Spinal cord (tissue), 10 donors: ENCODE results near the gene NPHP4. TPM values are rescaled to one million over a fixed set of nuclear protein-coding genes. Genes with fewer than 3 reads are reported as not detected.

Experiments used
- DNase-seq, 6 donors: peaks; one replicate each; pipeline versions ENCODE4 v3.0.0 to v3.0.0-alpha.2; 2013 to 2015; ENCODE audit warnings: low spot score in 6 of 6, low read depth in 4 of 6
- H3K27ac ChIP-seq: one replicate; pipeline ENCODE4 v1.5.1; 2013; ENCODE audit warnings: low read depth, low read length, control low read depth
- H3K27me3 ChIP-seq: one replicate; pipeline ENCODE4 v1.6.1; 2013; ENCODE audit warnings: low read length; ENCODE audit not compliant: control insufficient read depth, insufficient read depth
- H3K36me3 ChIP-seq: one replicate; pipeline ENCODE4 v1.6.1; 2013; ENCODE audit warnings: low read length; ENCODE audit not compliant: control insufficient read depth, insufficient read depth
- H3K4me1 ChIP-seq: one replicate; pipeline ENCODE4 v1.6.1; 2013; ENCODE audit warnings: low read length; ENCODE audit not compliant: control insufficient read depth, insufficient read depth
- H3K4me3 ChIP-seq: one replicate; pipeline ENCODE4 v1.5.1; 2013; ENCODE audit warnings: low read depth, low read length, control low read depth
- H3K9me3 ChIP-seq: one replicate; pipeline ENCODE4 v1.6.1; 2013; ENCODE audit warnings: low read length; ENCODE audit not compliant: control insufficient read depth, insufficient read depth
- WGBS: methylation state at CpG from one replicate; pipeline ENCODE4 v1.1.5; 2013; ENCODE audit warnings: missing lambda C conversion rate; ENCODE audit not compliant: insufficient coverage; 5-methylcytosine and 5-hydroxymethylcytosine counted together
- polyA plus RNA-seq, 2 donors: library from polyadenylated mRNA; unstranded; fragments of 120-200 nt; gene quantifications; one replicate each; pipeline ENCODE4 v1.2.1, GENCODE V29; 2013; ENCODE audit not compliant: insufficient read length in 2 of 2
- total RNA-seq, 2 donors: library from RNA; depleted of rRNA in 1 of 2; stranded (reverse); fragments of 120-200 nt in 1 of 2; fragments of >200 nt in 1 of 2; gene quantifications; one replicate each; pipeline versions ENCODE4 v1.2.3 to v1.2.4, GENCODE V29; 2013 to 2014
- donor health status: healthy.

Gene NPHP4
- total and polyA plus RNA-seq, 4 donors, result 8.0 to 19.2 (median 13.3) TPM

GRCh38 chr1:5998051-5998905, 6.1 kb upstream of the NPHP4 start:
- Histone ChIP-seq H3K36me3 (peaks cover 38% of the 10 kb centered on the region), H3K4me3 (no peak overlapping the region), H3K4me1 (peaks cover 37% of the 10 kb centered on the region), H3K27ac (no peak overlapping the region), H3K27me3 (peaks cover 3% of the 10 kb centered on the region), H3K9me3 (no peaks in the 10 kb centered on the region)
- DNase-seq, result no peak
- WGBS, result 97% methylated on average over 12 of the region's 12 CpGs

- Histone ChIP-seq H3K27me3 (peaks cover 3% of the 10 kb centered on the region), H3K36me3 (peaks cover 32% of the 10 kb centered on the region), H3K27ac (no peak overlapping the region), H3K9me3 (no peaks in the 10 kb centered on the region), H3K4me3 (no peak overlapping the region), H3K4me1 (peaks cover 33% of the 10 kb centered on the region)
- DNase-seq, result no peak
- 72% methylated on average over 3 of the region's 5 CpGs for WGBS
These were observed 5.1 kb upstream of the NPHP4 start for GRCh38 chr1:5997316-5997715.

GRCh38 chr1:5996641-5997270, 4.5 kb upstream of the NPHP4 start:
- H3K27me3 ChIP-seq, result peaks cover 3% of the 10 kb centered on the region
- peaks cover 27% of the 10 kb centered on the region for H3K4me1 ChIP-seq
- H3K27ac ChIP-seq, result no peak overlapping the region
- H3K36me3 ChIP-seq, result peaks cover 27% of the 10 kb centered on the region
- no peak for DNase-seq
- H3K9me3 ChIP-seq, result no peaks in the 10 kb centered on the region
- 85% methylated on average over 15 of the region's 16 CpGs for WGBS
- H3K4me3 ChIP-seq, result no peak overlapping the region

GRCh38 chr1:5995871-5996630, 3.8 kb upstream of the NPHP4 start:
- no peaks in the 10 kb centered on the region for H3K9me3 ChIP-seq
- no peak overlapping the region for H3K4me3 ChIP-seq
- H3K27ac ChIP-seq, result no peak overlapping the region
- H3K27me3 ChIP-seq, result peaks cover 3% of the 10 kb centered on the region
- H3K36me3 ChIP-seq, result peaks cover 27% of the 10 kb centered on the region
- H3K4me1 ChIP-seq, result peaks cover 28% of the 10 kb centered on the region
- DNase-seq, result no peak
- WGBS, result 91% methylated on average over 15 of the region's 17 CpGs

- 88% methylated on average over 26 of the region's 29 CpGs for WGBS
- H3K27ac ChIP-seq, result no peak overlapping the region
- peaks cover 3% of the 10 kb centered on the region for H3K27me3 ChIP-seq
- H3K4me1 ChIP-seq, result peaks cover 34% of the 10 kb centered on the region
- DNase-seq, result no peak
- peaks cover 29% of the 10 kb centered on the region for H3K36me3 ChIP-seq
- H3K9me3 ChIP-seq, result no peaks in the 10 kb centered on the region
- H3K4me3 ChIP-seq, result no peak overlapping the region
These were observed 2.7 kb upstream of the NPHP4 start for GRCh38 chr1:5994713-5995621.

GRCh38 chr1:5993556-5994491, 1.6 kb upstream of the NPHP4 start:
- peaks cover 30% of the 10 kb centered on the region for H3K4me1 ChIP-seq
- peak overlapping the region; percentile 37 for H3K4me3 ChIP-seq
- H3K36me3 ChIP-seq, result peaks cover 34% of the 10 kb centered on the region
- 38% methylated on average over 25 of the region's 29 CpGs for WGBS
- H3K27ac ChIP-seq, result no peak overlapping the region
- peaks cover 3% of the 10 kb centered on the region for H3K27me3 ChIP-seq
- H3K9me3 ChIP-seq, result no peaks in the 10 kb centered on the region
- peak in 1 of 6 donors; percentile 20 for DNase-seq

DNA sequence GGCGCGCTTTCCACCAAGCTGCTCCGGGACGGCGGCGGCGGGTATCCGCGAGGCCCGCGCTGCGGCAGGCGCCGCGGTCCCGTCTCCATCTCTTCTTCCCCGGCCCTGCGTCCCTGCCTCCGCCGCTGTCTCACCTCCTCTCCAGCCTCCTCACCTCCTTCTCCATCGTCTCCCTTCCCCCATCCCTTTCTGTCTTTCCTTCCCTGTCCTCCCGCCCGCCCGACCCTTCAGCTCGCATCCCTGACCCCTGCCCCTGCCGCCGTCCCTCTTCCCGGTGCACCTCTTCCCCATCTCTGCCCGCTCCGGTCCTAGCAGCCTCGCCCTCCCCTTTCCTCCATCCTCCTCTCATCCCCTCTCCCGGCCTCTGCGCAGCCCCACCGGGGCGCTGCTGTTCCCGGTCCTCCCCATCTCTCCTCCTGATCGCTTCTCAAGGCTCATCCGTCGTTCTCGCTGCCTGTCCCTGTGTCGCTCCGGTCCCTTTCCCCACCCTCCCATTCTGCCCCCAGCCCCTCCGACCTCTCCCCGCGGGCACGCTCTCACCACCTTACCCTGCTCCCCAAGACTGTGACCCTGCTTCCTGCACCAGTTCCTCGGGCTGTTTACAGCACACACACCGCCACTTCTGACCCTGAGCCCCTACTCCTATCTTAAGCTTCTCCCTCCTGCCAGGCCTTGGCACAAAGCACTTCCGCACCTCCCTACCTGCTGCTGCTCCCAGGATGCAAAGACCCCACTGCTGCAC, 760 bp upstream of the NPHP4 start:
- no peaks in the 10 kb centered on the region for H3K9me3 ChIP-seq
- H3K4me1 ChIP-seq, result peaks cover 30% of the 10 kb centered on the region
- peak in 1 of 6 donors; percentile 51 for DNase-seq
- H3K27ac ChIP-seq, result no peak overlapping the region
- peaks cover 34% of the 10 kb centered on the region for H3K36me3 ChIP-seq
- under 1% methylated on average over 46 of the region's 49 CpGs for WGBS
- H3K4me3 ChIP-seq, result peak overlapping the region; percentile 37
- peaks cover 3% of the 10 kb centered on the region for H3K27me3 ChIP-seq
